ENCODE measurements around the gene SCRG1. TPM values are rescaled to one million over a fixed set of nuclear protein-coding genes. Genes with fewer than 3 reads are reported as not detected.
A peak's percentile ranks its signal among the peaks of the same experiment; 100 is the strongest.

The SCRG1 gene
- total RNA-seq, 1 donor: 7.6 TPM

DNA sequence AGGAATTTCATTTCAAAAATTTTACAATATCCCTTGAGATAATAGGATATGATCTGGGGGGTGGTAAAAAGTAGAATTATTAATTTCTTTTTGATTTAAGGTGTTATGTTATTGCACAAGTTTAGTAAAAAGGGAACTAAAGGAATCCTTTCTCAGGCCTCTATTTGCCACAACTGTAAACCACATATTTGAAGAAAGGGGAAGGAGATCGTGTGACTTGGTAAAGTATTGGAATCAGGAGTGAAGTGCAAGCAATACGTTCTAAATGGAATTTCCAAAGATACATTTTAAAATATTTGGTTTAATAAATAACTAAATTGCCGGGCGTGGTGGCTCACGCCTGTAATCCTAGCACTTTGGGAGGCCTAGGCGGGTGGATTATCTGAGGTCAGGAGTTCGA, 35.3 kb upstream of the SCRG1 start:
- DNase-seq (ENCODE audit: insufficient read length, low spot score, missing footprints): no peak
- Histone ChIP-seq H2AFZ (ENCODE audit: low read length) (no peak overlapping the region), H3K27ac (ENCODE audit: low read depth, low read length) (no peak overlapping the region), H3K36me3 (ENCODE audit: insufficient read depth, low read length) (no peaks in the 10 kb centered on the region), H4K20me1 (ENCODE audit: insufficient read depth, low read length) (no peaks in the 10 kb centered on the region), H3K79me2 (ENCODE audit: insufficient read depth, low read length) (no peaks in the 10 kb centered on the region), H3K4me3 (ENCODE audit: insufficient read depth, low read length) (no peak overlapping the region), H3K9me3 (ENCODE audit: low read depth, low read length) (no peaks in the 10 kb centered on the region), H3K4me1 (ENCODE audit: insufficient read depth, low read length) (peaks cover 21% of the 10 kb centered on the region), H3K27me3 (ENCODE audit: insufficient read depth, low read length) (no peaks in the 10 kb centered on the region), H3K4me2 (ENCODE audit: insufficient read depth, low read length) (no peak overlapping the region)
- TF ChIP-seq, protein P1, sequence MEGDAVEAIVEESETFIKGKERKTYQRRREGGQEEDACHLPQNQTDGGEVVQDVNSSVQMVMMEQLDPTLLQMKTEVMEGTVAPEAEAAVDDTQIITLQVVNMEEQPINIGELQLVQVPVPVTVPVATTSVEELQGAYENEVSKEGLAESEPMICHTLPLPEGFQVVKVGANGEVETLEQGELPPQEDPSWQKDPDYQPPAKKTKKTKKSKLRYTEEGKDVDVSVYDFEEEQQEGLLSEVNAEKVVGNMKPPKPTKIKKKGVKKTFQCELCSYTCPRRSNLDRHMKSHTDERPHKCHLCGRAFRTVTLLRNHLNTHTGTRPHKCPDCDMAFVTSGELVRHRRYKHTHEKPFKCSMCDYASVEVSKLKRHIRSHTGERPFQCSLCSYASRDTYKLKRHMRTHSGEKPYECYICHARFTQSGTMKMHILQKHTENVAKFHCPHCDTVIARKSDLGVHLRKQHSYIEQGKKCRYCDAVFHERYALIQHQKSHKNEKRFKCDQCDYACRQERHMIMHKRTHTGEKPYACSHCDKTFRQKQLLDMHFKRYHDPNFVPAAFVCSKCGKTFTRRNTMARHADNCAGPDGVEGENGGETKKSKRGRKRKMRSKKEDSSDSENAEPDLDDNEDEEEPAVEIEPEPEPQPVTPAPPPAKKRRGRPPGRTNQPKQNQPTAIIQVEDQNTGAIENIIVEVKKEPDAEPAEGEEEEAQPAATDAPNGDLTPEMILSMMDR (IDR thresholded peaks at IDR 0.05; ENCODE audit: extremely low read depth, low read depth, low read length): no peak

DNA sequence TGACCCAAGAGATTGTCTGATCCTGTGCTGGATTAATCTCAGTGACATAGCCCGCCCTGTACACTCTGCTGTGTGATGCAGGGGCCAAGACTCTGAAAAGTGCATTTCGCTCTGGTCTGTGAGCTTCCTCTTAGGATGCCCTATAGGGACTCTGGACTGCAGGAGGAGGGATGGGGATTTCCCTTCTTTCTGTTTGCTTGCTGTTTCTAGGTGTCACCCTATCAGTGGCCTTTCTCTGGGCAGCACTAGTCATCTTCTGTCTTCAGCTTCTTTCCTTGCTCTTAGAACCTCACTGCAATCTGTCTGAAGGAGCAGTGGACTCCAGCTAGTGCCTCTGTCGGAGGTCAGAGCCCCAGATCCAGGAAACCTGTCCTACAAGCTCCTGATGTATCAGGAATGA, 34.5 kb upstream of the SCRG1 start:
- TF ChIP-seq, protein P1 (IDR thresholded peaks at IDR 0.05; ENCODE audit: extremely low read depth, low read depth, low read length): no peak
- Histone ChIP-seq H3K4me2 (ENCODE audit: insufficient read depth, low read length) (no peak overlapping the region), H3K36me3 (ENCODE audit: insufficient read depth, low read length) (no peaks in the 10 kb centered on the region), H3K79me2 (ENCODE audit: insufficient read depth, low read length) (no peaks in the 10 kb centered on the region), H2AFZ (ENCODE audit: low read length) (no peak overlapping the region), H3K27ac (ENCODE audit: low read depth, low read length) (no peak overlapping the region), H3K4me3 (ENCODE audit: insufficient read depth, low read length) (no peak overlapping the region), H4K20me1 (ENCODE audit: insufficient read depth, low read length) (no peaks in the 10 kb centered on the region), H3K4me1 (ENCODE audit: insufficient read depth, low read length) (peaks cover 21% of the 10 kb centered on the region), H3K9me3 (ENCODE audit: low read depth, low read length) (no peaks in the 10 kb centered on the region), H3K27me3 (ENCODE audit: insufficient read depth, low read length) (no peaks in the 10 kb centered on the region)
- no peak for DNase-seq (ENCODE audit: insufficient read length, low spot score, missing footprints)

DNA sequence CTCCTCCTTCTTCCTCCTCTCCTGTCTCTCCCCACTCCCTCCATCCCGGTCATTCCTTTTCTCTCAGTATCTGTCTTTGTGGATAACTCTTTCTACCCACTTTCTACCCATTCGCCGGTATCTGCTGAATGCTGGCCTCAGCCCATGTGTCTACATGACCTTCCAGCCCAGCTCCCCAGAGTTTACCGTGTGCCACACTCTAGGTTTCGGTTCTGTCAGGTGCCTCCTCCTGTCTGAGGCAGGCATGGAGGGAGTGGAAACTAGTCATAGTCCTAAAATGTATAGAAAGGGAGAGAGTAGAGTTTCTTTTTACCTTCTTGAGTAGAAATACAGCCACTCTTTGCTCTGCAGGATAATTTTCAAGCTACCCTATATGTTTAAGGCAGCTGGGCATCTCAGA, 33.5 kb upstream of the SCRG1 start:
- peaks cover 21% of the 10 kb centered on the region for H3K4me1 ChIP-seq (ENCODE audit: insufficient read depth, low read length)
- H4K20me1 ChIP-seq (ENCODE audit: insufficient read depth, low read length): no peaks in the 10 kb centered on the region
- H3K27ac ChIP-seq (ENCODE audit: low read depth, low read length): no peak overlapping the region
- TF ChIP-seq, protein P1 (IDR thresholded peaks at IDR 0.05; ENCODE audit: extremely low read depth, low read depth, low read length): no peak
- H3K9me3 ChIP-seq (ENCODE audit: low read depth, low read length): no peaks in the 10 kb centered on the region
- no peaks in the 10 kb centered on the region for H3K79me2 ChIP-seq (ENCODE audit: insufficient read depth, low read length)
- no peaks in the 10 kb centered on the region for H3K36me3 ChIP-seq (ENCODE audit: insufficient read depth, low read length)
- DNase-seq (ENCODE audit: insufficient read length, low spot score, missing footprints): no peak
- H3K27me3 ChIP-seq (ENCODE audit: insufficient read depth, low read length): no peaks in the 10 kb centered on the region
- H3K4me3 ChIP-seq (ENCODE audit: insufficient read depth, low read length): no peak overlapping the region
- H2AFZ ChIP-seq (ENCODE audit: low read length): no peak overlapping the region
- no peak overlapping the region for H3K4me2 ChIP-seq (ENCODE audit: insufficient read depth, low read length)

DNA sequence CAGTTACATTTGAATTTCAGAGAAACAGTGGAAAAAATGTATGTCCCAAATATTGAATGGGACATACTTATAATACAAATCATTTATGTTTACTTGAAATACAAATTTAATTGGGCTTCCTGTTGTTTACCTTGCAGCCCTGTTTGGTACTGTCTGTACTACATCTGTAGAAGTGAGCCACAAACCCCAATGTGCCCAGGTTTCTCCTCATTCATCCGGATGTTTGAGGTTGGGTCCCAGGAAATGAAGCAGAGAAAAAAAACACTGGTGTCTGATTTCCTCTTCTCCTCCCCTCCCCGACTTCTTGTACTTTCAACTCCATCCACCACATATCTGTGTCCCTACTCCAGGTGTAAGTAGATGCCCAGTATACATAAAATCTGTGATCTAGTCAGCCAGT, 27.1 kb upstream of the SCRG1 start:
- H3K9me3 ChIP-seq (ENCODE audit: low read depth, low read length): no peaks in the 10 kb centered on the region
- no peaks in the 10 kb centered on the region for H4K20me1 ChIP-seq (ENCODE audit: insufficient read depth, low read length)
- H3K36me3 ChIP-seq (ENCODE audit: insufficient read depth, low read length): no peaks in the 10 kb centered on the region
- no peak overlapping the region for H2AFZ ChIP-seq (ENCODE audit: low read length)
- no peak overlapping the region for H3K4me3 ChIP-seq (ENCODE audit: insufficient read depth, low read length)
- H3K4me1 ChIP-seq (ENCODE audit: insufficient read depth, low read length): peaks cover 27% of the 10 kb centered on the region
- DNase-seq (ENCODE audit: insufficient read length, low spot score, missing footprints): no peak
- no peaks in the 10 kb centered on the region for H3K27me3 ChIP-seq (ENCODE audit: insufficient read depth, low read length)
- TF ChIP-seq, protein P1 (IDR thresholded peaks at IDR 0.05; ENCODE audit: extremely low read depth, low read depth, low read length): no peak
- no peaks in the 10 kb centered on the region for H3K79me2 ChIP-seq (ENCODE audit: insufficient read depth, low read length)
- H3K27ac ChIP-seq (ENCODE audit: low read depth, low read length): peak overlapping the region; percentile 94
- peak overlapping the region; percentile 57 for H3K4me2 ChIP-seq (ENCODE audit: insufficient read depth, low read length)
